K562 (cell line): ENCODE data around the gene DRGX.

Experiments
- AFF4 ChIP-seq: sonication (generic); formaldehyde crosslinking; IDR thresholded peaks from 2 replicates; pipeline ENCODE4 v1.8.0; 2023; ENCODE audit warnings: mild to moderate bottlenecking, missing genetic modification reagents
- ATF6 ChIP-seq: sonication (generic); formaldehyde crosslinking; IDR thresholded peaks from 2 replicates; pipeline ENCODE4 v1.4.0; 2020; ENCODE audit warnings: mild to moderate bottlenecking, missing genetic modification reagents
- CHD2 ChIP-seq: IDR thresholded peaks from 2 replicates; pipeline ENCODE4 v1.6.1; 2011; ENCODE audit warnings: low read depth, low read length
- CTCF ChIP-seq, 3 experiments: IDR thresholded peaks in 2 of 3; conservative IDR thresholded peaks in 1 of 3; 2 replicates each; pipeline ENCODE4 v1.5.1; 2011 to 2012; ENCODE audit warnings: low read length in 3 of 3, mild to moderate bottlenecking in 3 of 3, control low read depth in 2 of 3, improper control_type of control experiment in 1 of 3, inconsistent platforms in 1 of 3, low read depth in 1 of 3, mixed read lengths in 1 of 3, moderate library complexity in 1 of 3; ENCODE audit not compliant: insufficient read depth in 2 of 3
- KLF16 ChIP-seq: IDR thresholded peaks from 2 replicates; pipeline ENCODE4 v1.6.1; 2016; ENCODE audit warnings: antibody characterized with exemption
- POLR2B ChIP-seq: fragments of 450-650 bp; IDR thresholded peaks from 2 replicates; pipeline ENCODE4 v1.6.1; 2018; ENCODE audit warnings: low read depth; ENCODE audit not compliant: partially characterized antibody
- TF ChIP-seq, protein P1 (sequence below), 2 experiments: fragments of 450-650 bp in 1 of 2; IDR thresholded peaks; 2 replicates each; pipeline ENCODE4 v1.6.1; 2011 to 2017; ENCODE audit warnings: low read depth in 2 of 2, antibody characterized with exemption in 1 of 2, borderline replicate concordance in 1 of 2, low read length in 1 of 2, mild to moderate bottlenecking in 1 of 2, mixed read lengths in 1 of 2; ENCODE audit not compliant: control insufficient read depth in 1 of 2
- TF ChIP-seq, protein P2 (sequence below): fragments of 450-650 bp; formaldehyde crosslinking; IDR thresholded peaks from 2 replicates; pipeline ENCODE4 v1.4.0; 2022; ENCODE audit warnings: missing genetic modification characterization

DNA sequence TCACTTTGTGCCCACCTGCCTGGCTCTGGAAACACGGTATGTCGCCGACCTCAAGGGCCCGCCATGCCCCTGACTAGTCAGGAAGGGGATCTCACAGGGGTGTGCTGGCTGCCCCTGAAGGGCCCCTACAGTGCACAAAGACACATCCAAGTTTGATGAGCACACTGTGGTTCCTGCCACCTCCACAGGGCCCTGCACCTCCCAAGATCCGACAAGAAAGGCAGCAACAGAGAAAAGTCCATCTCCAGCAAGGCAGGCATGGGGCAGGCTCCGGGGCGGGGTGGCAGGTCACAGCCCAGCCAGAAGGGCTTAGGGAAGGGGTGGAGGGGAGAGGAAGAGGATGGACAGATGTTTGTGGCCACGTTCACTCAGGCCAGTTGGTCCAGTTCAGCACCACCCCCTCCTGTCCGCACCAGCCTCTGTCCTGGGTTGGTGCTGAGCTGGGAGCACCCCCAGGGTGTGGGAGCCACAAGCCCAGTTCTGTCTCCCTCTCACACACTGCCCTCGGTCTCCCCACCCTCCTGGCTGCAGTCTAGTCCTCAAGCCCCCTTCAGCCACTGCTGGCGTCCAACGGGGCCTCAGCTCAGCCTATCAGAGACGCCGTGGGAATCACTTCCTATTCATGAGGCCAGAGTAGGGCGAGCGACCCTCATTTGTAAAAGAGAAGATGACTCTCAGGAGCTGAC lies 11.5 kb downstream of the DRGX start:
- no peak for TF ChIP-seq AFF4 (CRISPR knock-in tag)
- no peak for TF ChIP-seq KLF16
- no peak for TF ChIP-seq POLR2B
- TF ChIP-seq, protein P1, sequence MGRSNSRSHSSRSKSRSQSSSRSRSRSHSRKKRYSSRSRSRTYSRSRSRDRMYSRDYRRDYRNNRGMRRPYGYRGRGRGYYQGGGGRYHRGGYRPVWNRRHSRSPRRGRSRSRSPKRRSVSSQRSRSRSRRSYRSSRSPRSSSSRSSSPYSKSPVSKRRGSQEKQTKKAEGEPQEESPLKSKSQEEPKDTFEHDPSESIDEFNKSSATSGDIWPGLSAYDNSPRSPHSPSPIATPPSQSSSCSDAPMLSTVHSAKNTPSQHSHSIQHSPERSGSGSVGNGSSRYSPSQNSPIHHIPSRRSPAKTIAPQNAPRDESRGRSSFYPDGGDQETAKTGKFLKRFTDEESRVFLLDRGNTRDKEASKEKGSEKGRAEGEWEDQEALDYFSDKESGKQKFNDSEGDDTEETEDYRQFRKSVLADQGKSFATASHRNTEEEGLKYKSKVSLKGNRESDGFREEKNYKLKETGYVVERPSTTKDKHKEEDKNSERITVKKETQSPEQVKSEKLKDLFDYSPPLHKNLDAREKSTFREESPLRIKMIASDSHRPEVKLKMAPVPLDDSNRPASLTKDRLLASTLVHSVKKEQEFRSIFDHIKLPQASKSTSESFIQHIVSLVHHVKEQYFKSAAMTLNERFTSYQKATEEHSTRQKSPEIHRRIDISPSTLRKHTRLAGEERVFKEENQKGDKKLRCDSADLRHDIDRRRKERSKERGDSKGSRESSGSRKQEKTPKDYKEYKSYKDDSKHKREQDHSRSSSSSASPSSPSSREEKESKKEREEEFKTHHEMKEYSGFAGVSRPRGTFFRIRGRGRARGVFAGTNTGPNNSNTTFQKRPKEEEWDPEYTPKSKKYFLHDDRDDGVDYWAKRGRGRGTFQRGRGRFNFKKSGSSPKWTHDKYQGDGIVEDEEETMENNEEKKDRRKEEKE (IDR thresholded peaks at IDR 0.05; ENCODE audit: borderline replicate concordance in 1 of 2, control insufficient read depth in 1 of 2, low read depth in 2 of 2, low read length in 1 of 2) = no peak
- TF ChIP-seq ATF6 = no peak
- TF ChIP-seq, protein P2, sequence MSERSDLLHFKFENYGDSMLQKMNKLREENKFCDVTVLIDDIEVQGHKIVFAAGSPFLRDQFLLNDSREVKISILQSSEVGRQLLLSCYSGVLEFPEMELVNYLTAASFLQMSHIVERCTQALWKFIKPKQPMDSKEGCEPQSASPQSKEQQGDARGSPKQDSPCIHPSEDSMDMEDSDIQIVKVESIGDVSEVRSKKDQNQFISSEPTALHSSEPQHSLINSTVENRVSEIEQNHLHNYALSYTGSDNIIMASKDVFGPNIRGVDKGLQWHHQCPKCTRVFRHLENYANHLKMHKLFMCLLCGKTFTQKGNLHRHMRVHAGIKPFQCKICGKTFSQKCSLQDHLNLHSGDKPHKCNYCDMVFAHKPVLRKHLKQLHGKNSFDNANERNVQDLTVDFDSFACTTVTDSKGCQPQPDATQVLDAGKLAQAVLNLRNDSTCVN = no peak
- no peak for TF ChIP-seq CHD2
- no peak for TF ChIP-seq CTCF (IDR thresholded peaks at IDR 0.05 in 2 of 3, conservative IDR thresholded peaks at IDR 0.05 in 1 of 3; ENCODE audit: insufficient read depth in 2 of 3, low read depth in 1 of 3, low read length in 3 of 3)
